Fibroblast of lung (primary cell): ENCODE results near the gene KRTCAP2. TPM values are rescaled to one million over a fixed set of nuclear protein-coding genes. Genes with fewer than 3 reads are reported as not detected.

Experiments used
- DNase-seq, 2 donors: peaks; one replicate each; pipeline versions ENCODE4 v3.0.0 to v3.0.0-alpha.2; 2010; ENCODE audit warnings: low read depth in 2 of 2
- H2AFZ ChIP-seq: 2 replicates; pipeline ENCODE4 v1.5.1; 2012; ENCODE audit warnings: low read length, control low read depth, inconsistent platforms
- H3K27ac ChIP-seq: 2 replicates; pipeline ENCODE4 v1.5.1; 2011; ENCODE audit warnings: low read length, control low read depth; ENCODE audit not compliant: insufficient read depth
- H3K27me3 ChIP-seq: 2 replicates; pipeline ENCODE4 v1.5.1; 2011; ENCODE audit warnings: mild to moderate bottlenecking, low read length; ENCODE audit not compliant: control insufficient read depth, insufficient read depth
- H3K36me3 ChIP-seq: 2 replicates; pipeline ENCODE4 v1.5.1; 2011; ENCODE audit warnings: low read length; ENCODE audit not compliant: control insufficient read depth, insufficient read depth
- H3K4me1 ChIP-seq: 2 replicates; pipeline ENCODE4 v1.5.1; 2011; ENCODE audit warnings: low read length; ENCODE audit not compliant: control insufficient read depth, insufficient read depth; ENCODE audit errors: extremely low read depth
- H3K4me2 ChIP-seq: 2 replicates; pipeline ENCODE4 v1.5.1; 2011; ENCODE audit warnings: low read length, control low read depth; ENCODE audit not compliant: insufficient read depth; ENCODE audit errors: extremely low read depth
- H3K4me3 ChIP-seq, 4 experiments: fragments of 200-600 bp in 1 of 4; sonication (generic) in 1 of 4; replicated peaks in 1 of 4; 2 replicates each; pipeline ENCODE4 v1.5.1; 2011 to 2016; ENCODE audit warnings: low read length in 4 of 4, low read depth in 3 of 4, mild to moderate bottlenecking in 3 of 4, control low read depth in 2 of 4, inconsistent platforms in 1 of 4, mixed read lengths in 1 of 4; ENCODE audit not compliant: insufficient read depth in 1 of 4; ENCODE audit errors: control extremely low read depth in 1 of 4
- H3K79me2 ChIP-seq: 2 replicates; pipeline ENCODE4 v1.5.1; 2012; ENCODE audit warnings: mild to moderate bottlenecking, low read length, inconsistent platforms; ENCODE audit not compliant: control insufficient read depth, insufficient read depth
- H3K9ac ChIP-seq: 2 replicates; pipeline ENCODE4 v1.5.1; 2011; ENCODE audit warnings: mild to moderate bottlenecking, low read length, control low read depth; ENCODE audit not compliant: insufficient read depth
- H3K9me3 ChIP-seq: 2 replicates; pipeline ENCODE4 v1.5.1; 2012; ENCODE audit warnings: low read depth, low read length; ENCODE audit not compliant: control insufficient read depth, insufficient read depth
- H4K20me1 ChIP-seq: 2 replicates; pipeline ENCODE4 v1.5.1; 2011; ENCODE audit warnings: low read length; ENCODE audit not compliant: control insufficient read depth, insufficient read depth; ENCODE audit errors: extremely low read depth
- CTCF ChIP-seq, 2 donors: IDR thresholded peaks in 1 of 2; conservative IDR thresholded peaks in 1 of 2; 1 replicate in 1 of 2; 2 replicates in 1 of 2; pipeline ENCODE4 v1.5.1; 2011 to 2012; ENCODE audit warnings: low read length in 2 of 2, control low read depth in 1 of 2, inconsistent platforms in 1 of 2, low read depth in 1 of 2, mild to moderate bottlenecking in 1 of 2
- EZH2 ChIP-seq: IDR thresholded peaks from 2 replicates; pipeline ENCODE4 v1.5.1; 2012; ENCODE audit warnings: low read length, control low read depth, mild to moderate bottlenecking; ENCODE audit errors: missing control alignments
- polyA plus RNA-seq, 2 donors: library from polyadenylated mRNA; depleted of rRNA in 1 of 2; stranded (reverse) in 1 of 2; unstranded in 1 of 2; fragments of >200 nt; gene quantifications; 2 replicates each; pipeline ENCODE4 v1.2.1, GENCODE V29; 2011 to 2012; ENCODE audit warnings: missing spikeins in 1 of 2
- total RNA-seq: library from RNA; depleted of rRNA; stranded (reverse); fragments of >200 nt; gene quantifications from 2 replicates; pipeline ENCODE4 v1.2.1, GENCODE V29; 2014

Gene KRTCAP2
- total and polyA plus RNA-seq, 2 donors (not counting 1 experiment from before 2014, with no cell fraction given), result 123 to 125 TPM

- Histone ChIP-seq H3K27me3 (no peaks in the 10 kb centered on the region), H3K4me2 (no peak overlapping the region), H3K9me3 (no peaks in the 10 kb centered on the region), H2AFZ (no peak overlapping the region), H3K79me2 (no peaks in the 10 kb centered on the region), H3K4me3 (no peak overlapping the region), H3K4me1 (peaks cover 15% of the 10 kb centered on the region), H4K20me1 (no peaks in the 10 kb centered on the region), H3K27ac (no peak overlapping the region), H3K36me3 (peaks cover 13% of the 10 kb centered on the region), H3K9ac (no peak overlapping the region)
- DNase-seq, result no peak
- TF ChIP-seq CTCF (conservative IDR thresholded peaks at IDR 0.05 in 1 of 2, IDR thresholded peaks at IDR 0.05 in 1 of 2; ENCODE audit: low read depth in 1 of 2, low read length in 2 of 2) (no peak), EZH2 (no peak)
Measured at GRCh38 chr1:155205035-155205434, 31.9 kb upstream of the KRTCAP2 start.

- no peak for DNase-seq
- TF ChIP-seq EZH2, result no peak
- no peak for TF ChIP-seq CTCF (conservative IDR thresholded peaks at IDR 0.05 in 1 of 2, IDR thresholded peaks at IDR 0.05 in 1 of 2; ENCODE audit: low read depth in 1 of 2, low read length in 2 of 2)
- H2AFZ ChIP-seq, result no peak overlapping the region
- H3K27me3 ChIP-seq, result no peaks in the 10 kb centered on the region
- H3K79me2 ChIP-seq, result no peaks in the 10 kb centered on the region
- H3K4me1 ChIP-seq, result peaks cover 12% of the 10 kb centered on the region
- H3K27ac ChIP-seq, result no peak overlapping the region
- no peak overlapping the region for H3K4me2 ChIP-seq
- peaks cover 19% of the 10 kb centered on the region for H3K36me3 ChIP-seq
- H4K20me1 ChIP-seq, result no peaks in the 10 kb centered on the region
- H3K4me3 ChIP-seq, result no peak overlapping the region
- H3K9ac ChIP-seq, result no peak overlapping the region
- H3K9me3 ChIP-seq, result no peaks in the 10 kb centered on the region
Measured at GRCh38 chr1:155202731-155203515, 29.8 kb upstream of the KRTCAP2 start.

- Histone ChIP-seq H3K36me3 (peaks cover 22% of the 10 kb centered on the region), H3K9ac (no peak overlapping the region), H3K27me3 (no peaks in the 10 kb centered on the region), H3K4me1 (peaks cover 6% of the 10 kb centered on the region), H3K79me2 (no peaks in the 10 kb centered on the region), H2AFZ (no peak overlapping the region), H3K9me3 (no peaks in the 10 kb centered on the region), H3K4me2 (no peak overlapping the region), H3K27ac (no peak overlapping the region), H3K4me3 (no peak overlapping the region), H4K20me1 (no peaks in the 10 kb centered on the region)
- DNase-seq, result no peak
- TF ChIP-seq CTCF (conservative IDR thresholded peaks at IDR 0.05 in 1 of 2, IDR thresholded peaks at IDR 0.05 in 1 of 2; ENCODE audit: low read depth in 1 of 2, low read length in 2 of 2), result no peak
Measured at GRCh38 chr1:155202198-155202597, 29.1 kb upstream of the KRTCAP2 start.
